ENCODE data around the gene ARHGEF3.
"Not testable (repeated sequence)": the region's sequence is repeated elsewhere in the genome, so short reads cannot be mapped to it uniquely, and the experiment has no call there.

Gene ARHGEF3

GRCh38 chr3:56764904-56765547 lies 36.7 kb downstream of the ARHGEF3 start:
- DNase-seq = no peak

- DNase-seq = no peak
Observed at GRCh38 chr3:56764184-56764583, 37.6 kb downstream of the ARHGEF3 start.

GRCh38 chr3:56763233-56763632 lies 38.5 kb downstream of the ARHGEF3 start:
- DNase-seq = no peak

DNA sequence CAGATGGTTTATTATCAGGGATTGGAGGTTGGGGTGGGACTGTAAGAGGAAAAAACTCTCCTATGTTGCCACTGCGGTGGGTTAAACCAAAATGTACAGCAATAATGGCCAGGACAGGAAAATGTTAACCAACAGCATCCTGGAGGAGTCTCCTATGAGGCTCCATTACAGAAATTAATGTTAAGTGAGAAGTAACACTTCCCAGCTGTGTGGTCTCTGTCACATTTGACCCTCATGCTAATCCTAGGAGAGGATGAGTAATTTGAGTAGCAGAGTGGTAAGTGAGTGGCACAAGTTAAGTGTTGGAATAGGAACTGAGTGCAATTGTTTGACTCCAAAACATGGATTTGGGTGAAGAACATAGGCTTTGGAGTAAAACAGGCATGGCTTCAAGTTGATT lies 39.0 kb downstream of the ARHGEF3 start:
- DNase-seq = no peak

DNA sequence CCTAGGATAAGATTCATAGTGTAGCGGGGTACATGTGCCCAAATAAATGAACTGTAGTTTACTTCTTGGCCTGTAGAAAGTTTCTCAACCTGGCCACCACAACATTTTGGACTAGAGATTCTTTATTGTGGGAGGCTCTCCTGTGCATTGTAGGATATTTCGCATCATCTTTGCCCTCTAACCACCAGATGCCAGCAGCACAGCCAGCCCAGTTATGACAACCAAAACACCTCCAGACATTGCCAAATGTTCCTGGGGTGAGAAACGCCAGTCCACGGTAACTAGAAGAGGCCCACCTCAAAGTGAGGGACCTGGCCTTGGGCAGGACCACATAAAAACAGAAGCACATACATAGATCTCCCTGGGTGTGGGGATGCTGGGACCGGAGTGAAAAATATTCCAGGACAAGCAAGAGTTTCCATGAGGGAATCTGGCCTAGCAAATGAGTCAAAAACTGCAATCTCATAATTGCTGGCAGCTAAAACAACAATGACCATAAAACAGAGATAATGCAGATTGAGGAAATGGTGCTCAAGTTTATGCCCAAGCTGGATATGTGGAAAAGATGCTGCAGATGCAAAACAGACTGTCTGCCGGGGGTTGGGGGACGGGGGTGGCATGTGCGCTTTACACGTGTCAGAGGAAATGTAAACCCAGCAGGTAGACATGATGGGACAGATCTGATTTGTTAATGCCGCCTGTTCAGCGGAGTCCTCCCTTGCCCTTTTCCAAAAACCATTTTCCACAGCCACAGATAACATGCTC lies 39.7 kb downstream of the ARHGEF3 start:
- no peak for DNase-seq

- DNase-seq = no peak
Observed at GRCh38 chr3:56761023-56761422, 40.7 kb downstream of the ARHGEF3 start.

- no peak for DNase-seq
Observed at GRCh38 chr3:56759532-56759931, 42.2 kb downstream of the ARHGEF3 start.

GRCh38 chr3:56758539-56758981 lies 43.2 kb downstream of the ARHGEF3 start:
- peak; percentile 56 for DNase-seq

- not testable (repeated sequence) for DNase-seq
Observed at GRCh38 chr3:56758042-56758441, 43.7 kb downstream of the ARHGEF3 start.

- peak; percentile 59 for DNase-seq
Observed at GRCh38 chr3:56754741-56755417, 46.9 kb downstream of the ARHGEF3 start.

GRCh38 chr3:56753206-56753820 lies 48.4 kb downstream of the ARHGEF3 start:
- DNase-seq = peak; percentile 35

DNA sequence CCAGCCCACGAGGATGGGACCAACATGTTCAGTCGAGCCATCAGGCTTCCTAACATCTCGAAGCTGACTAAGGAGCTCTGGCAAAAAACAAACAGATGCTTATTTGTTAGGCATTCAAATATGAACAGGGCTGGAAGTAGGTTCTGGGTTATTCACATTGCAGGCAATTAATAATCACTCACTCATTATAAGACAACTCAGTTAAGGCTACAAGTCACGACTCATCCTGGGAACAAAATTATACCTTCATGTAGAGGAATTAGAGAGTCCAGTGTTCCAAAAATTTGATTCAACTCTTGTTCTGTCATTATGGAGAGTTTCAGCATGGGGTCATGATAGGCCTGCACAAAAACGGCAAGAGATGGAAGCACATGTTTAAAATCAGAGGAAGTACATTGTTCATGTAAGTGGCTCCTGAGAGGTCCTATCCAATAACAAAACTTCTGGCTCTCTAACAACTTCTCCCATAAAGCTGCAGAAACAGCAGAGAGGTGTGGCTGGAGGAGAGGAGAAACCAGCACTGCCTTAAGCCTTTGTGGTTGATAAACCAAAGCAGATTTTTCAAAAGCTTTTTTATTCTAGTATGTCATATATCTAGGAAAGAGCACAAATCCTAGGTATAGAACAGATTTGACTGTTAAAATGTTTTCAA lies 50.6 kb downstream of the ARHGEF3 start:
- no peak for DNase-seq

- no peak for DNase-seq
Observed at GRCh38 chr3:56748663-56749231, 53.0 kb downstream of the ARHGEF3 start.

DNA sequence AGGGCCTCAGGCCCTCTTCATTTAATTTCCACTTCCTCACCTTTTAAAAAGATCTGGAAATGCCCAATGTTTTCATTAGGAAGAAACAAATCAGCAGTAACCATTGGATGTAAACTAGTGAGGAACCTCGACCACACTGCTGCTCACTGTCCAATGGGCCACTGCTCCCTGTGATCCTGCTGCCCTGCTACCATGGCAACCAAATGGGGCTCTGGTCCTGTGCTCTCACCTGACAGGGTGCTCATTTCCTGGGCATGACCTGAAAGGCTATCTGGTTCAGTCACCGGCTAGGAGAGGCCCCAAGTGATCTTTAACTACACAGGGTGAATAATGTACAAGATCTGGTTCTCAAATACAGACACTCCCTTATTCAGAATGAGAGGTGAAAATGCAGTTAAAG lies 54.6 kb downstream of the ARHGEF3 start:
- no peak for DNase-seq

- DNase-seq = no peak
Observed at GRCh38 chr3:56744016-56744415, 57.7 kb downstream of the ARHGEF3 start.

- DNase-seq = no peak
Observed at GRCh38 chr3:56742887-56743286, 58.9 kb downstream of the ARHGEF3 start.

DNA sequence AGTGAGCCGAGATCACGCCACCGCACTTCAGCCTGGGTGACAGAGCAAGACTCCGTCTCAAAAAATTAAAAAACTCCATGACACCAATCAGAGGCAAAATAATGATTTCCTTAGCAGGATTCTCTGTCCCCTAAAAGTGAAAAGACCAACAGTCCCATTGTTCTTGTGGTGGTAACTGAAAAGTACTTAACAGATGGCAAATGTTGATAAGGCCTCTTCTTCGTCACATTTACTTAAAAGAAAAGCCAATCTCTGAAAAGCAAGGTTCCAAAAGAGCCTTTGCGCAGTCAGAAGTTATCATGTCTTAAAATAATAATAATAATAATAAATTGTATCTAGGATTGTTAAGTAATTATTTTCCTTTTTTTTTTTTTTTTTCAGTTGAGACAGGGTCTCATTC lies 62.7 kb downstream of the ARHGEF3 start:
- no peak for DNase-seq

- DNase-seq = no peak
Observed at GRCh38 chr3:56737006-56737405, 64.7 kb downstream of the ARHGEF3 start.

DNA sequence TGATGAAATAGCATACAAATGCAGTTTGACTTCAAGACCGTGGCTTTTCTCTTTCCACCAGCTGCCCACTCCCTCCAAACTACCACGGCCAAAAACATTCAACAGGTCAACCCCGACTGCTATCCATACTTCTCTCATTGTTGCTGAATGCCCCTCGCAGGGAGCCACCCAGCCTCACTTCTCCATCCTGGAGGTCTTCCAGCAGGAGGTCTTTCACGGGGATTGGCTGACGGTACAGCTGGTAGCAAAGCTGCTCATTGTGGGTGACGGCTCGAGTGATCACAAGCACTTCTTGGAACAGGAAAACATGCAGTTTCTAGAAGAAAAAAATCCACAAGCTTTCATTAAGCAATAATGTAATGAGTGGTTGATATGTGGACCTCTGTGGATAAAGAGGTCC lies 69.6 kb downstream of the ARHGEF3 start:
- no peak for DNase-seq

DNA sequence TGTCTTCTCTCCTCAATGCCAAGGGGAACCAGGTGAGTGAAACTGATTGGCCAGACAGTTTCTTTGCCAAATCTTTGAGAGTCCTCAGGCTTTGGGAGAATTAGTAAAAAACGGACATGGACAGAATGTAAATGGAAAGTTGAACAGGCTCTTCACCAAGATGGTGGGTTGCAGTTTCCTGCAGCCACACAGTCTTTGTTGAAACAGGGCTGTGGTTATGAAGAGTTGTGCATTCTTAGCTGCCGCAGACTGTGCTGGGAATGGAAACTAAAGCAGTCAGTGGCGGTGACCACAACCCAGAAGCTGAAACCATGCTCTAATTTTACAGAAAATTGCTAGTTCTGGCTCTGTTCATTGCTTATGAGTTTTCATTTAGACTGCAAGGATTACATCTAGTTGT lies 76.6 kb downstream of the ARHGEF3 start:
- DNase-seq = peak; percentile 51

- DNase-seq = no peak
Observed at GRCh38 chr3:56724676-56725075, 77.1 kb downstream of the ARHGEF3 start.

DNA sequence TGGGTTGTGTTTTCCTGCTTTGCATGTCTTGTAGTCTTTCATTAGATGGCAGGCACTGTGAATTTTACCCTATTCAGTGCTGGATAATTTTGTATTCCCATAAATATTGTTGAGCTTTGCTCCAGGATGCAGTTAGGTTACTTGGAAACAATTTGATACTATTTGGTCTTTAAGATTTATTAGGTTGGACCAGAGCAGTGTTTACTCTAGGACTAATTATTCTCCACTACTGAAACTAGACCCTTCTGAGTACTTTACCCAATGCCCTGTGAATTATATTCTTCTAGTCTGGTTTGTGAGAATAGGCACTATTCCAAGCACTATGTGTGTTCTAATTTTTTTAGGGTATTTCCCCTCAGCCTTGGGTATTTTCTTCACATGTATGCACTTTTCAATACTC lies 80.9 kb downstream of the ARHGEF3 start:
- no peak for DNase-seq

DNA sequence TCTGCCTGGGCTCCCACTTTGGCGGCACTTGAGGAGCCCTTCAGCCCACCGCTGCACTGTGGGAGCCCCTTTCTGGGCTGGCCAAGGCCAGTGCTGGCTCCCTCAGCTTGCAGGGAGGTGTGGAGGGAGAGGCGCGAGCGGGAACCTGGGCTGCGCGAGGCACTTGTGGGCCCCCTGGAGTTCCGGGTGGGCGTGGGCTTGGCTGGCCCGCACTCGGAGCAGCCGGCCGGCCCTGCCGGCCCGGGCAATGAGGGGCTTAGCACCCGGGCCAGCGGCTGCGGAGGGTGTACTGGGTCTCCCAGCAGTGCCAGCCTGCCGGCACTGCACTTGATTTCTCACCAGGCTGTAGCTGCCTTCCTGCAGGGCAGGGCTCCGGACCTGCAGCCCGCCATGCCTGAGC lies 82.9 kb downstream of the ARHGEF3 start:
- DNase-seq = not testable (repeated sequence)

All from CD4-positive, alpha-beta T cell treated with Interleukin-17A for 4 hours (primary cell).